ENCODE measurements around the gene TCAIM.

TCAIM gene

DNA sequence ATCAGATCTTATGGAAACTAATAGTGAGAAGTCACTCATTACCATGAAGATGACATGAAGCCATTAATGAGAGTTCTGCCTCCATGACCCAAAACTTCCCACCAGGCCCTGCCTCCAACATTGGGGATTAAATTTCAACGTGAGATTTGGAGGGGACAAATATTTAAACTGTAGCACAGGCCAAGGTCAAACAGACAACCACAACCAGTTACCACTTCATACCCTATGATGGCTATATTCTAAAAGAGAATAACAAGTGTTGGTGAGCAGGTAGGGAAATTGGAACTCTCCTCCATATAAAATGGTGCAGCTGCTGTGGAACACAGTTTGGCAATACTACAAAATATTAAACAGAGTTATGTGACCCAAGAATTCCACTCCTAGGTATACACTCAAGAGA is 36.9 kb downstream of the TCAIM start:
- no peaks in the 10 kb centered on the region for H3K4me1 ChIP-seq (ENCODE audit: control insufficient read depth, insufficient read depth, low read length)
- ChIA-PET POLR2A (no interaction called here), CTCF (no interaction called here)
- H3K27ac ChIP-seq (ENCODE audit: extremely low read depth, low read depth, low read length) = no peak overlapping the region
- H3K9me3 ChIP-seq (ENCODE audit: control insufficient read depth, insufficient read depth, low read depth, low read length) = no peaks in the 10 kb centered on the region
- TF ChIP-seq ZFP3 (tag by site-specific recombination; IDR thresholded peaks at IDR 0.05; ENCODE audit: low read depth) (no peak), ZNF2 (tag by site-specific recombination; IDR thresholded peaks at IDR 0.05) (no peak), ZXDB (tag by site-specific recombination; IDR thresholded peaks at IDR 0.05) (no peak), ZNF133 (tag by site-specific recombination; IDR thresholded peaks at IDR 0.05) (no peak), ZNF610 (tag by site-specific recombination; IDR thresholded peaks at IDR 0.05; ENCODE audit: borderline replicate concordance) (no peak)
- TF ChIP-seq, protein P1, sequence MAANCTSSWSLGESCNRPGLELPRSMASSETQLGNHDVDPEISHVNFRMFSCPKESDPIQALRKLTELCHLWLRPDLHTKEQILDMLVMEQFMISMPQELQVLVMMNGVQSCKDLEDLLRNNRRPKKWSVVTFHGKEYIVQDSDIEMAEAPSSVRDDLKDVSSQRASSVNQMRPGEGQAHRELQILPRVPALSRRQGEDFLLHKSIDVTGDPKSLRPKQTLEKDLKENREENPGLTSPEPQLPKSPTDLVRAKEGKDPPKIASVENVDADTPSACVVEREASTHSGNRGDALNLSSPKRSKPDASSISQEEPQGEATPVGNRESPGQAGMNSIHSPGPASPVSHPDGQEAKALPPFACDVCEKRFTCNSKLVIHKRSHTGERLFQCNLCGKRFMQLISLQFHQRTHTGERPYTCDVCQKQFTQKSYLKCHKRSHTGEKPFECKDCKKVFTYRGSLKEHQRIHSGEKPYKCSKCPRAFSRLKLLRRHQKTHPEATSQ (tag by site-specific recombination; IDR thresholded peaks at IDR 0.05) = no peak
- TF ChIP-seq, protein P2, sequence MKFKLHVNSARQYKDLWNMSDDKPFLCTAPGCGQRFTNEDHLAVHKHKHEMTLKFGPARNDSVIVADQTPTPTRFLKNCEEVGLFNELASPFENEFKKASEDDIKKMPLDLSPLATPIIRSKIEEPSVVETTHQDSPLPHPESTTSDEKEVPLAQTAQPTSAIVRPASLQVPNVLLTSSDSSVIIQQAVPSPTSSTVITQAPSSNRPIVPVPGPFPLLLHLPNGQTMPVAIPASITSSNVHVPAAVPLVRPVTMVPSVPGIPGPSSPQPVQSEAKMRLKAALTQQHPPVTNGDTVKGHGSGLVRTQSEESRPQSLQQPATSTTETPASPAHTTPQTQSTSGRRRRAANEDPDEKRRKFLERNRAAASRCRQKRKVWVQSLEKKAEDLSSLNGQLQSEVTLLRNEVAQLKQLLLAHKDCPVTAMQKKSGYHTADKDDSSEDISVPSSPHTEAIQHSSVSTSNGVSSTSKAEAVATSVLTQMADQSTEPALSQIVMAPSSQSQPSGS (tag by site-specific recombination; IDR thresholded peaks at IDR 0.05; ENCODE audit: low read depth) = no peak
- H3K4me3 ChIP-seq (ENCODE audit: low read depth, low read length) = no peak overlapping the region
- peaks cover 0 to 3% of the 10 kb centered on the region in 2 experiments; a peak in 1 of 3 replicates for H3K36me3 ChIP-seq (ENCODE audit: control insufficient read depth in 2 of 2, insufficient read depth in 1 of 2, low read length in 2 of 2)

DNA sequence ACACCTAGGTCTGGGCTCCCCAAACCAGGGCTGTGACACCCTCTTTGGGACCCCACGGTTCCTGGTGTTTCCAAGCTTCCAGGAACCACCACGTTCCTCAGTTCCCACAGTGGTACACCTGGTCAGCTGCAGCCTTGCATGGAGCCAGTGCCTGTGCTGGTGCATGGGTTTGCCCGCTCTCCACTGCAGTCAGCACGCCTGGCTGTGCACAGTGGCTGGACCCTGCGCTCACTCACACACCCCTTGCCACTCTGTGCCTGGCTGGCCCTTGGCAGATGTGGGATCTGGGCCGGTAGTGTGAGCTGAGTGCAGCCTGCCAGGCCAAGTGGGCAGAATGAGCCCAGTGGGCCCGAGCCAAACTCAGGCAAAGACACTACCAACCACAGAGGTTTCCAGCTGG is 48.8 kb downstream of the TCAIM start:
- POLR2A ChIA-PET = no interaction called here

DNA sequence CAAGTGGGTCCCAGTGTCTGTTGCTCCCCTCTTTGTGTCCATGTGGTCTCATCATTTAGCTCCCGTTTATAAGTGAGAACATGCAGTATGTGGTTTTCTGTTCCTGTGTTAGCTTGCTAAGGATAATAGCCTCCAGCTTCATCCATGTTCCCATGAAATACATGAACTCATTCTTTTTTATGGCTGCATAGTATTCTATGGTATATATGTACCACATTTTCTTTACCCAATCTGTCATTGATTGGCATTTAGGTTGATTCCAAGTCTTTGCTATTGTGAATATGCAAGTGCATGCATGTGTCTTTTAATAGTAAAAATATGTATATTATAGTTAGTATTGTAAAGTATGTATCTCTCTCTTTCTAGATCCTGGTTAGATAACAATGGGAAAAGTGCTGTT is 53.9 kb downstream of the TCAIM start:
- no peak overlapping the region for H3K27ac ChIP-seq (ENCODE audit: extremely low read depth, low read depth, low read length)
- no peak for TF ChIP-seq SP3 (tag by site-specific recombination; IDR thresholded peaks at IDR 0.05)
- peak; percentile 37; the same call in 1 of the 2 replicates for TF ChIP-seq ZNF146 (tag by site-specific recombination; IDR thresholded peaks at IDR 0.05)
- ChIA-PET CTCF (no interaction called here), POLR2A (no interaction called here)
- H3K36me3 ChIP-seq (ENCODE audit: control insufficient read depth in 2 of 2, insufficient read depth in 1 of 2, low read length in 2 of 2) = no peaks in the 10 kb centered on the region
- H3K4me3 ChIP-seq (ENCODE audit: low read depth, low read length) = no peak overlapping the region
- no peaks in the 10 kb centered on the region for H3K4me1 ChIP-seq (ENCODE audit: control insufficient read depth, insufficient read depth, low read length)
- H3K9me3 ChIP-seq (ENCODE audit: control insufficient read depth, insufficient read depth, low read depth, low read length) = no peaks in the 10 kb centered on the region

More for the DNA sequence above, 48.8 kb downstream of the TCAIM start:
- no peaks in the 10 kb centered on the region for H3K4me1 ChIP-seq (ENCODE audit: control insufficient read depth, insufficient read depth, low read length)
- no peaks in the 10 kb centered on the region for H3K36me3 ChIP-seq (ENCODE audit: control insufficient read depth in 2 of 2, insufficient read depth in 1 of 2, low read length in 2 of 2)
- no peaks in the 10 kb centered on the region for H3K9me3 ChIP-seq (ENCODE audit: control insufficient read depth, insufficient read depth, low read depth, low read length)
- CTCF ChIA-PET = interaction anchor here (0.6 kb wide), 1 partner anchor 46 kb away, joined by 3 read pairs; no protein-coding TSS in a partner anchor
- H3K27ac ChIP-seq (ENCODE audit: extremely low read depth, low read depth, low read length) = no peak overlapping the region
- TF ChIP-seq TCF7L2 (IDR thresholded peaks at IDR 0.05; ENCODE audit: borderline replicate concordance, low read depth, low read length) (no peak), MYNN (tag by site-specific recombination; IDR thresholded peaks at IDR 0.05; ENCODE audit: borderline replicate concordance) (no peak), TRIM28 (IDR thresholded peaks at IDR 0.05; ENCODE audit: borderline replicate concordance, low read length) (no peak), MZF1 (tag by site-specific recombination; IDR thresholded peaks at IDR 0.05; ENCODE audit: borderline replicate concordance) (no peak), KLF16 (tag by site-specific recombination; IDR thresholded peaks at IDR 0.05) (no peak), KLF9 (tag by site-specific recombination; IDR thresholded peaks at IDR 0.05; ENCODE audit: low read depth) (no peak), ZFHX2 (tag by site-specific recombination; conservative IDR thresholded peaks at IDR 0.05) (no peak), YY1 (tag by site-specific recombination; IDR thresholded peaks at IDR 0.05) (no peak)
- TF ChIP-seq, protein P3, sequence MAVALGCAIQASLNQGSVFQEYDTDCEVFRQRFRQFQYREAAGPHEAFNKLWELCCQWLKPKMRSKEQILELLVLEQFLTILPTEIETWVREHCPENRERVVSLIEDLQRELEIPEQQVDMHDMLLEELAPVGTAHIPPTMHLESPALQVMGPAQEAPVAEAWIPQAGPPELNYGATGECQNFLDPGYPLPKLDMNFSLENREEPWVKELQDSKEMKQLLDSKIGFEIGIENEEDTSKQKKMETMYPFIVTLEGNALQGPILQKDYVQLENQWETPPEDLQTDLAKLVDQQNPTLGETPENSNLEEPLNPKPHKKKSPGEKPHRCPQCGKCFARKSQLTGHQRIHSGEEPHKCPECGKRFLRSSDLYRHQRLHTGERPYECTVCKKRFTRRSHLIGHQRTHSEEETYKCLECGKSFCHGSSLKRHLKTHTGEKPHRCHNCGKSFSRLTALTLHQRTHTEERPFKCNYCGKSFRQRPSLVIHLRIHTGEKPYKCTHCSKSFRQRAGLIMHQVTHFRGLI (tag by site-specific recombination; IDR thresholded peaks at IDR 0.05) = no peak
- TF ChIP-seq, protein P4, sequence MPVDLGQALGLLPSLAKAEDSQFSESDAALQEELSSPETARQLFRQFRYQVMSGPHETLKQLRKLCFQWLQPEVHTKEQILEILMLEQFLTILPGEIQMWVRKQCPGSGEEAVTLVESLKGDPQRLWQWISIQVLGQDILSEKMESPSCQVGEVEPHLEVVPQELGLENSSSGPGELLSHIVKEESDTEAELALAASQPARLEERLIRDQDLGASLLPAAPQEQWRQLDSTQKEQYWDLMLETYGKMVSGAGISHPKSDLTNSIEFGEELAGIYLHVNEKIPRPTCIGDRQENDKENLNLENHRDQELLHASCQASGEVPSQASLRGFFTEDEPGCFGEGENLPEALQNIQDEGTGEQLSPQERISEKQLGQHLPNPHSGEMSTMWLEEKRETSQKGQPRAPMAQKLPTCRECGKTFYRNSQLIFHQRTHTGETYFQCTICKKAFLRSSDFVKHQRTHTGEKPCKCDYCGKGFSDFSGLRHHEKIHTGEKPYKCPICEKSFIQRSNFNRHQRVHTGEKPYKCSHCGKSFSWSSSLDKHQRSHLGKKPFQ (tag by site-specific recombination; IDR thresholded peaks at IDR 0.05) = no peak
- no peak overlapping the region for H3K4me3 ChIP-seq (ENCODE audit: low read depth, low read length)

All from HEK293 (cell line).